ENCODE results near the gene OTUB2. TPM values are rescaled to one million over a fixed set of nuclear protein-coding genes. Genes with fewer than 3 reads are reported as not detected.

Gene OTUB2
- total and polyA plus RNA-seq, 4 donors: 0.28 to 0.92 (median 0.63) TPM

- H3K9me3 ChIP-seq (ENCODE audit: control insufficient read depth in 4 of 4, low read length in 3 of 4): no peaks in the 10 kb centered on the region
- no peak overlapping the region for H3K4me3 ChIP-seq (ENCODE audit: low read depth in 1 of 3, low read length in 3 of 3)
- WGBS: 81% methylated on average over 3 of the region's 3 CpGs
- no peak overlapping the region for H3K27ac ChIP-seq (ENCODE audit: low read depth in 1 of 2, low read length in 2 of 2)
- no peaks in the 10 kb centered on the region for H3K4me1 ChIP-seq (ENCODE audit: control insufficient read depth in 4 of 4, insufficient read depth in 4 of 4, low read length in 3 of 4)
- DNase-seq (ENCODE audit: low spot score): no peak
- no peaks in the 10 kb centered on the region for H3K27me3 ChIP-seq (ENCODE audit: control insufficient read depth in 4 of 4, insufficient read depth in 4 of 4, low read length in 3 of 4)
- no peaks in the 10 kb centered on the region for H3K36me3 ChIP-seq (ENCODE audit: control insufficient read depth in 4 of 4, insufficient read depth in 3 of 4, low read depth in 1 of 4, low read length in 3 of 4)
- H3K9ac ChIP-seq (ENCODE audit: low read depth in 1 of 2, low read length in 2 of 2): no peak overlapping the region
- no peak for TF ChIP-seq ZBTB33 (IDR thresholded peaks at IDR 0.05)
- TF ChIP-seq ATF3 (IDR thresholded peaks at IDR 0.05): no peak
- TF ChIP-seq FOXA1 (IDR thresholded peaks at IDR 0.05): no peak
Observed at GRCh38 chr14:93984070-93984469, 42.1 kb upstream of the OTUB2 start.

GRCh38 chr14:93984987-93985410 lies 41.1 kb upstream of the OTUB2 start:
- Histone ChIP-seq H3K9ac (ENCODE audit: low read depth in 1 of 2, low read length in 2 of 2) (no peak overlapping the region), H3K27me3 (ENCODE audit: control insufficient read depth in 4 of 4, insufficient read depth in 4 of 4, low read length in 3 of 4) (no peaks in the 10 kb centered on the region), H3K4me3 (ENCODE audit: low read depth in 1 of 3, low read length in 3 of 3) (no peak overlapping the region), H3K36me3 (ENCODE audit: control insufficient read depth in 4 of 4, insufficient read depth in 3 of 4, low read depth in 1 of 4, low read length in 3 of 4) (no peaks in the 10 kb centered on the region), H3K4me1 (ENCODE audit: control insufficient read depth in 4 of 4, insufficient read depth in 4 of 4, low read length in 3 of 4) (no peaks in the 10 kb centered on the region), H3K9me3 (ENCODE audit: control insufficient read depth in 4 of 4, low read length in 3 of 4) (no peaks in the 10 kb centered on the region), H3K27ac (ENCODE audit: low read depth in 1 of 2, low read length in 2 of 2) (no peak overlapping the region)
- no peak for DNase-seq (ENCODE audit: low spot score)
- WGBS: 55% methylated on average over 7 of the region's 7 CpGs
- TF ChIP-seq FOXA1 (IDR thresholded peaks at IDR 0.05): no peak
- peak; percentile 12 for TF ChIP-seq CTCF (IDR thresholded peaks at IDR 0.05; ENCODE audit: low read depth, low read length, missing input control)

- no peak for DNase-seq (ENCODE audit: low spot score)
- TF ChIP-seq HNF4A (conservative IDR thresholded peaks at IDR 0.05): no peak
- no peak for TF ChIP-seq REST (IDR thresholded peaks at IDR 0.05)
- no peak for TF ChIP-seq RXRA (IDR thresholded peaks at IDR 0.05)
- TF ChIP-seq MAX (IDR thresholded peaks at IDR 0.05): no peak
- TF ChIP-seq JUND (IDR thresholded peaks at IDR 0.05): no peak
- no peak for TF ChIP-seq YY1 (IDR thresholded peaks at IDR 0.05)
- no peak for TF ChIP-seq HNF4G (IDR thresholded peaks at IDR 0.05)
- no peak for TF ChIP-seq FOXA1 (IDR thresholded peaks at IDR 0.05)
- no peak for TF ChIP-seq FOXA2 (IDR thresholded peaks at IDR 0.05)
- no peak for TF ChIP-seq RAD21 (IDR thresholded peaks at IDR 0.05)
- TF ChIP-seq TAF1 (conservative IDR thresholded peaks at IDR 0.05): no peak
- TF ChIP-seq SP1 (IDR thresholded peaks at IDR 0.05): no peak
- TF ChIP-seq CTCF (IDR thresholded peaks at IDR 0.05; ENCODE audit: low read depth, low read length, missing input control): no peak
- no peak for TF ChIP-seq EGR1 (IDR thresholded peaks at IDR 0.05; ENCODE audit: low read depth in 2 of 2)
- TF ChIP-seq NR2F2 (IDR thresholded peaks at IDR 0.05): no peak
- Histone ChIP-seq H3K27ac (ENCODE audit: low read depth in 1 of 2, low read length in 2 of 2) (no peak overlapping the region), H3K36me3 (ENCODE audit: control insufficient read depth in 4 of 4, insufficient read depth in 3 of 4, low read depth in 1 of 4, low read length in 3 of 4) (no peaks in the 10 kb centered on the region), H3K4me3 (ENCODE audit: low read depth in 1 of 3, low read length in 3 of 3) (no peak overlapping the region), H3K4me1 (ENCODE audit: control insufficient read depth in 4 of 4, insufficient read depth in 4 of 4, low read length in 3 of 4) (no peaks in the 10 kb centered on the region), H3K9ac (ENCODE audit: low read depth in 1 of 2, low read length in 2 of 2) (no peak overlapping the region), H3K27me3 (ENCODE audit: control insufficient read depth in 4 of 4, insufficient read depth in 4 of 4, low read length in 3 of 4) (no peaks in the 10 kb centered on the region), H3K9me3 (ENCODE audit: control insufficient read depth in 4 of 4, low read length in 3 of 4) (no peaks in the 10 kb centered on the region)
- WGBS: 88% methylated on average over 9 of the region's 9 CpGs
Observed at GRCh38 chr14:93986955-93987354, 39.2 kb upstream of the OTUB2 start.
